ENCODE data around the gene S100A7A. TPM values are rescaled to one million over a fixed set of nuclear protein-coding genes. Genes with fewer than 3 reads are reported as not detected.
A peak's percentile ranks its signal among the peaks of the same experiment; 100 is the strongest.

The S100A7A gene
- total RNA-seq, 1 donor from 2014 or later = not detected

GRCh38 chr1:153437236-153437635, 20.9 kb downstream of the S100A7A start:
- H3K4me3 Mint-ChIP-seq (ENCODE audit: unreplicated experiment) = no peak overlapping the region
- no peak for TF ChIP-seq CTCF (IDR thresholded peaks at IDR 0.05)
- no peak for DNase-seq (ENCODE audit: extremely low spot score, unreplicated experiment)
- H3K9me3 Mint-ChIP-seq (ENCODE audit: unreplicated experiment) = no peaks in the 10 kb centered on the region
- H3K36me3 Mint-ChIP-seq (ENCODE audit: unreplicated experiment) = no peaks in the 10 kb centered on the region
- no peaks in the 10 kb centered on the region for H3K4me1 Mint-ChIP-seq (ENCODE audit: unreplicated experiment)
- H3K27me3 Mint-ChIP-seq (ENCODE audit: unreplicated experiment) = peaks cover 6% of the 10 kb centered on the region
- no peak overlapping the region for H3K27ac Mint-ChIP-seq (ENCODE audit: unreplicated experiment)

GRCh38 chr1:153438599-153438998, 22.3 kb downstream of the S100A7A start:
- no peaks in the 10 kb centered on the region for H3K9me3 Mint-ChIP-seq (ENCODE audit: unreplicated experiment)
- no peak overlapping the region for H3K27ac Mint-ChIP-seq (ENCODE audit: unreplicated experiment)
- TF ChIP-seq CTCF (IDR thresholded peaks at IDR 0.05) = no peak
- H3K36me3 Mint-ChIP-seq (ENCODE audit: unreplicated experiment) = no peaks in the 10 kb centered on the region
- H3K4me3 Mint-ChIP-seq (ENCODE audit: unreplicated experiment) = no peak overlapping the region
- H3K27me3 Mint-ChIP-seq (ENCODE audit: unreplicated experiment) = peaks cover 6% of the 10 kb centered on the region
- peak; percentile 68 for DNase-seq (ENCODE audit: extremely low spot score, unreplicated experiment)
- no peaks in the 10 kb centered on the region for H3K4me1 Mint-ChIP-seq (ENCODE audit: unreplicated experiment)

GRCh38 chr1:153439273-153439672, 23.0 kb downstream of the S100A7A start:
- no peak overlapping the region for H3K27ac Mint-ChIP-seq (ENCODE audit: unreplicated experiment)
- peak; percentile 78 for DNase-seq (ENCODE audit: extremely low spot score, unreplicated experiment)
- no peaks in the 10 kb centered on the region for H3K36me3 Mint-ChIP-seq (ENCODE audit: unreplicated experiment)
- H3K4me1 Mint-ChIP-seq (ENCODE audit: unreplicated experiment) = no peaks in the 10 kb centered on the region
- no peak overlapping the region for H3K4me3 Mint-ChIP-seq (ENCODE audit: unreplicated experiment)
- TF ChIP-seq CTCF (IDR thresholded peaks at IDR 0.05) = no peak
- no peaks in the 10 kb centered on the region for H3K9me3 Mint-ChIP-seq (ENCODE audit: unreplicated experiment)
- peaks cover 6% of the 10 kb centered on the region for H3K27me3 Mint-ChIP-seq (ENCODE audit: unreplicated experiment)

GRCh38 chr1:153441238-153441755, 25.0 kb downstream of the S100A7A start:
- H3K4me1 Mint-ChIP-seq (ENCODE audit: unreplicated experiment) = no peaks in the 10 kb centered on the region
- peaks cover 6% of the 10 kb centered on the region for H3K27me3 Mint-ChIP-seq (ENCODE audit: unreplicated experiment)
- DNase-seq (ENCODE audit: extremely low spot score, unreplicated experiment) = peak; percentile 60
- no peaks in the 10 kb centered on the region for H3K9me3 Mint-ChIP-seq (ENCODE audit: unreplicated experiment)
- no peak overlapping the region for H3K27ac Mint-ChIP-seq (ENCODE audit: unreplicated experiment)
- no peaks in the 10 kb centered on the region for H3K36me3 Mint-ChIP-seq (ENCODE audit: unreplicated experiment)
- H3K4me3 Mint-ChIP-seq (ENCODE audit: unreplicated experiment) = no peak overlapping the region
- TF ChIP-seq CTCF (IDR thresholded peaks at IDR 0.05) = no peak

- no peak for TF ChIP-seq CTCF (IDR thresholded peaks at IDR 0.05)
- Mint-ChIP-seq H3K27me3 (ENCODE audit: unreplicated experiment) (no peaks in the 10 kb centered on the region), H3K27ac (ENCODE audit: unreplicated experiment) (no peak overlapping the region), H3K4me1 (ENCODE audit: unreplicated experiment) (no peaks in the 10 kb centered on the region), H3K4me3 (ENCODE audit: unreplicated experiment) (no peak overlapping the region), H3K9me3 (ENCODE audit: unreplicated experiment) (no peaks in the 10 kb centered on the region), H3K36me3 (ENCODE audit: unreplicated experiment) (no peaks in the 10 kb centered on the region)
- DNase-seq (ENCODE audit: extremely low spot score, unreplicated experiment) = peak; percentile 38
Measured at GRCh38 chr1:153443486-153443885, 27.2 kb downstream of the S100A7A start.

All from osteocyte (in vitro differentiated cells).